Stomach smooth muscle (tissue), 2 donors: Measurements from ENCODE around the gene PRR35.
A peak's percentile ranks its signal among the peaks of the same experiment; 100 is the strongest.

Experiments
- H3K27ac ChIP-seq: one replicate; pipeline ENCODE4 v1.7.0; 2013; ENCODE audit warnings: mild to moderate bottlenecking, low read length, inconsistent platforms
- H3K27me3 ChIP-seq, 2 donors: one replicate each; pipeline ENCODE4 v1.7.0; 2013; ENCODE audit warnings: low read length in 2 of 2; ENCODE audit not compliant: insufficient read depth in 2 of 2, control insufficient read depth in 1 of 2
- H3K36me3 ChIP-seq, 2 donors: one replicate each; pipeline ENCODE4 v1.7.0; 2013; ENCODE audit warnings: low read length in 2 of 2; ENCODE audit not compliant: control insufficient read depth in 2 of 2, insufficient read depth in 2 of 2
- H3K4me1 ChIP-seq: one replicate; pipeline ENCODE4 v1.7.0; 2013; ENCODE audit warnings: low read length; ENCODE audit not compliant: control insufficient read depth, insufficient read depth
- H3K4me3 ChIP-seq, 2 donors: one replicate each; pipeline ENCODE4 v1.7.0; 2013; ENCODE audit warnings: low read length in 2 of 2
- H3K9ac ChIP-seq, 2 donors: one replicate each; pipeline ENCODE4 v1.7.0; 2013; ENCODE audit warnings: low read length in 2 of 2, mild to moderate bottlenecking in 1 of 2
- H3K9me3 ChIP-seq, 2 donors: one replicate each; pipeline ENCODE4 v1.7.0; 2013; ENCODE audit warnings: low read length in 2 of 2; ENCODE audit not compliant: control insufficient read depth in 2 of 2
- donor health status: healthy.
- donor health status: Pancreatic carcinoma.

PRR35 gene

GRCh38 chr16:521381-522210, 38.6 kb upstream of the PRR35 start:
- peaks cover 17% of the 10 kb centered on the region for H3K4me1 ChIP-seq
- peaks cover 16 to 17% of the 10 kb centered on the region in 2 donors for H3K36me3 ChIP-seq
- H3K9me3 ChIP-seq = no peaks in the 10 kb centered on the region
- no peak overlapping the region for H3K27ac ChIP-seq
- no peak overlapping the region for H3K9ac ChIP-seq
- H3K4me3 ChIP-seq = no peak overlapping the region
- no peaks in the 10 kb centered on the region for H3K27me3 ChIP-seq

- Histone ChIP-seq H3K4me3 (no peak overlapping the region), H3K9ac (no peak overlapping the region), H3K27me3 (no peaks in the 10 kb centered on the region), H3K9me3 (no peaks in the 10 kb centered on the region), H3K27ac (no peak overlapping the region), H3K36me3 (peaks cover 14 to 17% of the 10 kb centered on the region in 2 donors), H3K4me1 (peaks cover 21% of the 10 kb centered on the region)
These were observed 37.7 kb upstream of the PRR35 start for GRCh38 chr16:522320-523096.

- Histone ChIP-seq H3K27me3 (no peaks in the 10 kb centered on the region), H3K4me1 (peaks cover 21% of the 10 kb centered on the region), H3K9me3 (no peaks in the 10 kb centered on the region), H3K36me3 (peaks cover 14 to 17% of the 10 kb centered on the region in 2 donors), H3K4me3 (no peak overlapping the region), H3K9ac (no peak overlapping the region), H3K27ac (no peak overlapping the region)
These were observed 37.0 kb upstream of the PRR35 start for GRCh38 chr16:523097-523741.

- H3K27me3 ChIP-seq = no peaks in the 10 kb centered on the region
- H3K27ac ChIP-seq = no peak overlapping the region
- H3K9me3 ChIP-seq = no peaks in the 10 kb centered on the region
- peaks cover 33% of the 10 kb centered on the region for H3K4me1 ChIP-seq
- H3K36me3 ChIP-seq = peaks cover 8 to 16% of the 10 kb centered on the region in 2 donors
- H3K9ac ChIP-seq = no peak overlapping the region
- no peak overlapping the region for H3K4me3 ChIP-seq
These were observed 35.7 kb upstream of the PRR35 start for GRCh38 chr16:524274-525040.

GRCh38 chr16:525123-525519, 35.1 kb upstream of the PRR35 start:
- Histone ChIP-seq H3K9me3 (no peaks in the 10 kb centered on the region), H3K9ac (no peak overlapping the region), H3K27ac (no peak overlapping the region), H3K4me1 (peaks cover 40% of the 10 kb centered on the region), H3K27me3 (no peaks in the 10 kb centered on the region), H3K4me3 (peak overlapping the region in 1 of 2 donors; percentile 85), H3K36me3 (peaks cover 6 to 9% of the 10 kb centered on the region in 2 donors)

GRCh38 chr16:525520-526180, 34.5 kb upstream of the PRR35 start:
- Histone ChIP-seq H3K27me3 (no peaks in the 10 kb centered on the region), H3K9me3 (no peaks in the 10 kb centered on the region), H3K4me3 (peak overlapping the region in 1 of 2 donors; percentile 85), H3K27ac (peak overlapping the region; percentile 89), H3K4me1 (peaks cover 41% of the 10 kb centered on the region), H3K36me3 (peaks cover 1 to 4% of the 10 kb centered on the region in 2 donors), H3K9ac (peak overlapping the region; percentile 73 to 87)

GRCh38 chr16:526181-527014, 33.8 kb upstream of the PRR35 start:
- H3K27ac ChIP-seq = peak overlapping the region; percentile 89
- peak overlapping the region; percentile 73 to 87 for H3K9ac ChIP-seq
- no peaks in the 10 kb centered on the region for H3K36me3 ChIP-seq
- H3K4me1 ChIP-seq = peaks cover 41% of the 10 kb centered on the region
- no peaks in the 10 kb centered on the region for H3K9me3 ChIP-seq
- no peaks in the 10 kb centered on the region for H3K27me3 ChIP-seq
- peak overlapping the region; percentile 55 to 85 for H3K4me3 ChIP-seq

GRCh38 chr16:527015-527903, 32.9 kb upstream of the PRR35 start, which contains the start of gene CAPN15:
Gene CAPN15, plus strand, starts transcription at chr16:527712. Its CDS starts 19,127 bp downstream, at chr16:546839.
- peaks cover 41% of the 10 kb centered on the region for H3K4me1 ChIP-seq
- no peaks in the 10 kb centered on the region for H3K36me3 ChIP-seq
- peak within 1 kb of the TSS; percentile 89 for H3K27ac ChIP-seq
- H3K9ac ChIP-seq = peak within 1 kb of the TSS; percentile 78 to 87
- H3K27me3 ChIP-seq = no peaks in the 10 kb centered on the region
- peak within 1 kb of the TSS; percentile 77 to 85 for H3K4me3 ChIP-seq
- no peaks in the 10 kb centered on the region for H3K9me3 ChIP-seq
